Smooth muscle cell (in vitro differentiated cells): Measurements from ENCODE around the gene KLHL29. TPM values are rescaled to one million over a fixed set of nuclear protein-coding genes. Genes with fewer than 3 reads are reported as not detected.

Experiments
- DNase-seq: peaks from one replicate; lab custom pipeline; 2025; ENCODE audit not compliant: unreplicated experiment; lab: John Stamatoyannopoulos, UW
- H2AFZ ChIP-seq: fragments of 200-600 bp; sonication (generic); 2 replicates; pipeline ENCODE4 v1.6.0; 2016; ENCODE audit warnings: antibody characterized with exemption, low read depth, mild to moderate bottlenecking
- H3F3A ChIP-seq: fragments of 200-600 bp; sonication (generic); 2 replicates; pipeline ENCODE4 v1.6.0; 2017; ENCODE audit warnings: antibody characterized with exemption, low read depth
- H3K27ac ChIP-seq: fragments of 200-600 bp; sonication (generic); 2 replicates; pipeline ENCODE4 v1.5.1; 2016; ENCODE audit warnings: low read depth, mild to moderate bottlenecking
- H3K27me3 ChIP-seq: fragments of 200-600 bp; sonication (generic); 2 replicates; pipeline ENCODE4 v1.6.1; 2016; ENCODE audit warnings: low read depth, mild to moderate bottlenecking
- H3K36me3 ChIP-seq: fragments of 200-600 bp; sonication (generic); 2 replicates; pipeline ENCODE4 v1.5.1; 2016; ENCODE audit warnings: low read depth
- H3K4me1 ChIP-seq: fragments of 200-600 bp; sonication (generic); 2 replicates; pipeline ENCODE4 v1.5.1; 2016; ENCODE audit warnings: low read depth
- H3K4me2 ChIP-seq: fragments of 200-600 bp; sonication (generic); 2 replicates; pipeline ENCODE4 v1.6.0; 2016; ENCODE audit warnings: mild to moderate bottlenecking
- H3K4me3 ChIP-seq: fragments of 200-600 bp; sonication (generic); 2 replicates; pipeline ENCODE4 v1.5.1; 2016; ENCODE audit warnings: mild to moderate bottlenecking
- H3K79me2 ChIP-seq: fragments of 200-600 bp; sonication (generic); 2 replicates; pipeline ENCODE4 v1.6.0; 2016; ENCODE audit warnings: low read depth, mild to moderate bottlenecking
- H3K9ac ChIP-seq: fragments of 200-600 bp; sonication (generic); 2 replicates; pipeline ENCODE4 v1.6.0; 2016; ENCODE audit warnings: low read depth
- H3K9me3 ChIP-seq: fragments of 200-600 bp; sonication (generic); replicated peaks from 2 replicates; pipeline ENCODE4 v1.5.1; 2016; ENCODE audit warnings: low read depth
- H4K20me1 ChIP-seq: fragments of 200-600 bp; sonication (generic); 2 replicates; pipeline ENCODE4 v1.6.0; 2016; ENCODE audit warnings: low read depth
- CTCF ChIP-seq: fragments of 200-600 bp; sonication (generic); IDR thresholded peaks from 2 replicates; pipeline ENCODE4 v1.5.1; 2017; ENCODE audit warnings: borderline replicate concordance, mild to moderate bottlenecking, antibody characterized with exemption; ENCODE audit not compliant: insufficient read depth, poor library complexity, severe bottlenecking
- WGBS: methylation state at CpG from one replicate; pipeline ENCODE4 v1.1.7; 2016; ENCODE audit warnings: low lambda C conversion rate; 5-methylcytosine and 5-hydroxymethylcytosine counted together
- polyA plus RNA-seq: library from polyadenylated mRNA; unstranded; fragments of >200 nt; fragmentation: Nextera tagmentation; extraction: Ambion mirVana; gene quantifications from 2 replicates; pipeline ENCODE4 v1.2.1, GENCODE V29; 2016
- total RNA-seq: library from RNA; depleted of rRNA; stranded (reverse); fragments of >200 nt; gene quantifications from 2 replicates; pipeline ENCODE4 v1.2.3, GENCODE V29; 2014

Gene KLHL29
- total and polyA plus RNA-seq, 2 experiments from 2014 or later: 3.1 to 6.6 TPM

- Histone ChIP-seq H4K20me1 (no peaks in the 10 kb centered on the region), H3K27ac (no peak overlapping the region), H3K9ac (no peak overlapping the region), H2AFZ (no peak overlapping the region), H3K36me3 (no peaks in the 10 kb centered on the region), H3K9me3 (no peaks in the 10 kb centered on the region), H3K4me3 (no peak overlapping the region), H3K27me3 (no peaks in the 10 kb centered on the region), H3K79me2 (no peaks in the 10 kb centered on the region), H3K4me2 (no peak overlapping the region), H3K4me1 (no peaks in the 10 kb centered on the region), H3F3A (no peaks in the 10 kb centered on the region)
- no peak for TF ChIP-seq CTCF
- WGBS: 94% methylated on average over 32 of the region's 32 CpGs
- DNase-seq: no peak
Measured at GRCh38 chr2:23695890-23696751, 311.1 kb downstream of the KLHL29 start.

- Histone ChIP-seq H3K79me2 (no peaks in the 10 kb centered on the region), H3K36me3 (no peaks in the 10 kb centered on the region), H2AFZ (no peak overlapping the region), H3K4me1 (no peaks in the 10 kb centered on the region), H3K27me3 (no peaks in the 10 kb centered on the region), H3K4me2 (no peak overlapping the region), H3F3A (no peaks in the 10 kb centered on the region), H3K9ac (no peak overlapping the region), H3K4me3 (no peak overlapping the region), H4K20me1 (no peaks in the 10 kb centered on the region), H3K27ac (no peak overlapping the region), H3K9me3 (no peaks in the 10 kb centered on the region)
- 97% methylated on average over 5 of the region's 5 CpGs for WGBS
- no peak for DNase-seq
- no peak for TF ChIP-seq CTCF
Measured at GRCh38 chr2:23696752-23697045, 311.7 kb downstream of the KLHL29 start.

GRCh38 chr2:23697256-23698075, 312.5 kb downstream of the KLHL29 start:
- whole genome bisulfite sequencing: 79% methylated on average over 12 of the region's 12 CpGs
- no peaks in the 10 kb centered on the region for H3K27me3 ChIP-seq

More at GRCh38 chr2:23697256-23698075, 312.5 kb downstream of the KLHL29 start:
- Histone ChIP-seq H3K9me3 (no peaks in the 10 kb centered on the region), H3K9ac (no peak overlapping the region), H2AFZ (no peak overlapping the region), H3F3A (no peaks in the 10 kb centered on the region), H3K4me3 (no peak overlapping the region), H3K27ac (no peak overlapping the region), H3K4me2 (no peak overlapping the region), H4K20me1 (no peaks in the 10 kb centered on the region), H3K4me1 (no peaks in the 10 kb centered on the region), H3K79me2 (no peaks in the 10 kb centered on the region), H3K36me3 (no peaks in the 10 kb centered on the region)
- DNase-seq: no peak
- no peak for TF ChIP-seq CTCF
